Naive thymus-derived CD4-positive, alpha-beta T cell (primary cell): ENCODE measurements around the gene GNB5. TPM values are rescaled to one million over a fixed set of nuclear protein-coding genes. Genes with fewer than 3 reads are reported as not detected.

Experiments
- ATAC-seq: fragments of 150-1000 bp; cut with Tn5 transposase; 2 replicates; pipeline ENCODE4 v1.10.0; 2021; ENCODE audit warnings: mild to moderate bottlenecking, moderate library complexity
- CTCF ChIA-PET: fragments of 350-600 bp; sonication (Branson Sonifier 250); formaldehyde crosslinking; loops from one replicate; lab custom pipeline; 2021; ENCODE audit warnings: antibody characterized with exemption; lab: Charles Lee
- POLR2A ChIA-PET: fragments of 350-600 bp; sonication (Branson Sonifier 250); formaldehyde crosslinking; loops from one replicate; lab custom pipeline; 2021; ENCODE audit warnings: antibody characterized with exemption, inconsistent platforms; lab: Charles Lee
- DNase-seq, 9 donors: peaks; one replicate each; pipeline versions ENCODE4 v3.0.0 to v3.0.0-alpha.2; 2020 to 2022; ENCODE audit warnings: mixed read lengths in 1 of 9
- H3K27ac ChIP-seq: one replicate; pipeline ENCODE4 v1.7.0; 2013; ENCODE audit warnings: mild to moderate bottlenecking, low read depth, low read length, moderate library complexity
- H3K27me3 ChIP-seq, 2 donors: one replicate each; pipeline ENCODE4 v1.7.0; 2013; ENCODE audit warnings: low read length in 2 of 2, mild to moderate bottlenecking in 2 of 2, moderate library complexity in 2 of 2; ENCODE audit not compliant: control insufficient read depth in 2 of 2, insufficient read depth in 2 of 2
- H3K36me3 ChIP-seq, 3 experiments: 1 replicate in 2 of 3; 2 replicates in 1 of 3; pipeline ENCODE4 v1.7.0; 2013; ENCODE audit warnings: low read length in 3 of 3, mild to moderate bottlenecking in 3 of 3, moderate library complexity in 1 of 3; ENCODE audit not compliant: insufficient read depth in 3 of 3, control insufficient read depth in 2 of 3
- H3K4me1 ChIP-seq, 2 donors: one replicate each; pipeline ENCODE4 v1.7.0; 2013; ENCODE audit warnings: low read length in 2 of 2, mild to moderate bottlenecking in 2 of 2, moderate library complexity in 1 of 2; ENCODE audit not compliant: control insufficient read depth in 2 of 2, insufficient read depth in 2 of 2
- H3K4me3 ChIP-seq: 2 replicates; pipeline ENCODE4 v1.7.0; 2013; ENCODE audit warnings: mild to moderate bottlenecking, low read length
- H3K9me3 ChIP-seq, 3 experiments: 1 replicate in 2 of 3; 2 replicates in 1 of 3; pipeline ENCODE4 v1.7.0; 2013; ENCODE audit warnings: low read length in 3 of 3; ENCODE audit not compliant: control insufficient read depth in 2 of 3
- H3K27ac Mint-ChIP-seq, 9 donors: one replicate each; pipeline ENCODE4 v1.8.0; 2020 to 2022; ENCODE audit warnings: mixed read lengths in 9 of 9, mild to moderate bottlenecking in 8 of 9, moderate library complexity in 5 of 9, inconsistent platforms in 2 of 9
- H3K27me3 Mint-ChIP-seq, 5 donors: one replicate each; pipeline ENCODE4 v1.8.0; 2021 to 2022; ENCODE audit warnings: mixed read lengths in 5 of 5, mild to moderate bottlenecking in 1 of 5
- H3K36me3 Mint-ChIP-seq, 5 donors: one replicate each; pipeline ENCODE4 v1.8.0; 2020 to 2022; ENCODE audit warnings: mixed read lengths in 5 of 5, mild to moderate bottlenecking in 3 of 5, inconsistent platforms in 1 of 5
- H3K4me1 Mint-ChIP-seq, 7 donors: one replicate each; pipeline ENCODE4 v1.8.0; 2020 to 2022; ENCODE audit warnings: mixed read lengths in 7 of 7, mild to moderate bottlenecking in 3 of 7, inconsistent platforms in 1 of 7
- H3K4me3 Mint-ChIP-seq, 10 donors: one replicate each; pipeline ENCODE4 v1.8.0; 2020 to 2022; ENCODE audit warnings: mild to moderate bottlenecking in 10 of 10, mixed read lengths in 10 of 10, moderate library complexity in 6 of 10, inconsistent platforms in 2 of 10
- H3K9me3 Mint-ChIP-seq, 11 donors: one replicate each; pipeline ENCODE4 v1.8.0; 2020 to 2022; ENCODE audit warnings: mixed read lengths in 11 of 11, mild to moderate bottlenecking in 4 of 11, inconsistent platforms in 1 of 11, moderate library complexity in 1 of 11
- intact Hi-C, 2 donors: fragments of 100-400 bp; cut with micrococcal nuclease; formaldehyde crosslinking; loops; one replicate each; pipeline ENCODE4 v1.15.1; 2023
- polyA plus RNA-seq, 2 donors: library from polyadenylated mRNA; unstranded; fragments of 300-500 nt; fragmentation: Illumina TruSeq; gene quantifications; one replicate each; pipeline ENCODE4 v1.2.3, GENCODE V29; 2021
- total RNA-seq, 6 experiments: library from RNA in 5 of 6; stranded (reverse) in 5 of 6; gene quantifications; 1 replicate in 5 of 6; 2 replicates in 1 of 6; pipeline ENCODE4 v1.2.3 and lab custom pipeline; 2021 to 2026

Gene GNB5
- total and polyA plus RNA-seq, 7 experiments from 2014 or later = 35.1 to 80.0 (median 49.0) TPM

DNA sequence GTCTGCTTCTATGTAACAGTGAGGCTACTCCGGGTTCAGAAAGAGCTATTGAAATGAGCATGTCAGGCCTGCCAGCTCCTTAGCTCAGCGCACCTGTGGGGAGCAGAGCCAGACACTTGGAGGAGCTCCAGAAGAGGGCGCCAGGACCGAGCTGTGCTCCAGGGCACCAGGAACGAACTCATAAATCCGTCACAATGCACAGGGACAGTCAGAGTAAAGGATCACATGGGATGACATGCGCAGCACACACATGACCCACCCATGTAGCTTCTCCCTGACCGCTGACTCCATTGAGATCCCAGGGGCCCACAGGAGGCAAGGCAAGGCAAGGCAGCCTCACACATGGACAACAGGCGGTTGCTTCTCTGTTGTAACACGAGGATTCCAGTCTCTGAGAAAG lies 26.0 kb upstream of the GNB5 start:
- ATAC-seq (no peak), DNase-seq (no peak)
- H3K4me1 ChIP-seq = peaks cover 5 to 9% of the 10 kb centered on the region in 2 donors
- Mint-ChIP-seq H3K4me1 (peaks cover 9 to 28% (median 16%) of the 10 kb centered on the region in 7 donors), H3K9me3 (no peaks in the 10 kb centered on the region), H3K27ac (no peak overlapping the region), H3K36me3 (peaks cover 0 to 3% (median 0%) of the 10 kb centered on the region in 5 donors), H3K4me3 (no peak overlapping the region), H3K27me3 (no peaks in the 10 kb centered on the region)
- POLR2A ChIA-PET = interaction anchor here (0.8 to 1.9 kb wide), 4 partner anchors 10 to 38 kb away, joined by 3 to 9 read pairs (median 4); no protein-coding TSS in a partner anchor
- no peak overlapping the region for H3K27ac ChIP-seq
- H3K36me3 ChIP-seq = no peaks in the 10 kb centered on the region
- no peak overlapping the region for H3K4me3 ChIP-seq
- H3K27me3 ChIP-seq = no peaks in the 10 kb centered on the region
- CTCF ChIA-PET = interaction anchor here (0.7 to 1.7 kb wide), 5 partner anchors 8 to 131 kb away, joined by 3 to 13 read pairs (median 4); no protein-coding TSS in a partner anchor
- intact Hi-C loops = no loop called here
- no peaks in the 10 kb centered on the region for H3K9me3 ChIP-seq

DNA sequence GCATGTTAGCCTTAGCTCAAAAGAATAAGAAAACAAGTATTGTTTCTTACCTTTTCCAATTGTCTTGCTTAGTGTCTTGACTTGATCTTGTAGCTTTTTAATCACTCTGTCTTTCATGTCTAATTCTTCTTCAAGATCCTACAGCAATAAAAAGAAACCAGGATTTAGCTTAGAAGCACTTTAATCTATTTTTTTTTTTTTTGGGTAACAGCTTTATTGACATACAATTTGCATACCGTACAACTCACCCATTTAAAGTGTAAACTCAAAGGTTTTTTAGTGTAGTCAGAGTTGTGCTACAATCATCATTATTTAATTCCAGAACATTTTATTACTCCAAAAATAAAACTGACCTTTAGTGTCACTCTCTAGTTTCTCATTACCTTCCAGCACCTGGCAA lies 23.4 kb upstream of the GNB5 start:
- Mint-ChIP-seq H3K4me1 (peaks cover 0 to 12% (median 0%) of the 10 kb centered on the region in 7 donors), H3K36me3 (peaks cover 0 to 2% (median 0%) of the 10 kb centered on the region in 5 donors), H3K4me3 (no peak overlapping the region), H3K9me3 (no peaks in the 10 kb centered on the region), H3K27me3 (no peaks in the 10 kb centered on the region), H3K27ac (no peak overlapping the region)
- POLR2A ChIA-PET = no interaction called here
- DNase-seq (no peak), ATAC-seq (no peak)
- CTCF ChIA-PET = interaction anchor here (0.9 to 2.1 kb wide), 3 partner anchors 13 to 145 kb away, joined by 3 to 14 read pairs (median 4); no protein-coding TSS in a partner anchor
- Histone ChIP-seq H3K4me3 (no peak overlapping the region), H3K4me1 (peaks cover 0 to 5% of the 10 kb centered on the region in 2 donors), H3K27me3 (no peaks in the 10 kb centered on the region), H3K36me3 (no peaks in the 10 kb centered on the region), H3K27ac (no peak overlapping the region), H3K9me3 (no peaks in the 10 kb centered on the region)
- intact Hi-C loops = no loop called here

DNA sequence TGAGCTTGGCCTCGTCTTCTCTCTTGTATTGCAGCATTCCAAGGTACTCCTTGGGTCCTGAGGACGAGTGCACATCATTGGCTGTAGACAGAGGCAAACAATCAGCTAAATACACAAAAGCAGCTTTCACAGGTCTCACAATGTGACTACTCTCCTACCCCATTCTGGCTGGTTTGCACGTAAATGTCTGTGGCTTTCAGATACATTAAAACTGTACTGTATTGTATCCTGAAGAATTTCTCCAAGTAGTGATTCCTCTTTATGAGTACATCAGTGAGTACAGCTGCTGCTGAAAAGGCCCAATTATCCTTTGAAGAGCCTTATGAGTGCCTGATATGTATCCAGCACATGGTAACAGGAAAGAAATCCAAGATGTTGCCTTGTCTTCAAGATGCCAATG lies 22.0 kb upstream of the GNB5 start:
- ATAC-seq (no peak), DNase-seq (no peak)
- Mint-ChIP-seq H3K4me1 (peaks cover 0 to 9% (median 0%) of the 10 kb centered on the region in 7 donors), H3K27me3 (no peaks in the 10 kb centered on the region), H3K36me3 (no peaks in the 10 kb centered on the region), H3K27ac (no peak overlapping the region), H3K4me3 (no peak overlapping the region), H3K9me3 (no peaks in the 10 kb centered on the region)
- H3K36me3 ChIP-seq = no peaks in the 10 kb centered on the region
- H3K27ac ChIP-seq = no peak overlapping the region
- CTCF ChIA-PET = no interaction called here
- no peaks in the 10 kb centered on the region for H3K9me3 ChIP-seq
- no peak overlapping the region for H3K4me3 ChIP-seq
- H3K4me1 ChIP-seq = peaks cover 0 to 2% of the 10 kb centered on the region in 2 donors
- intact Hi-C loops = no loop called here
- H3K27me3 ChIP-seq = no peaks in the 10 kb centered on the region
- POLR2A ChIA-PET = interaction anchor here (1.2 kb wide), 1 partner anchor 8 kb away, joined by 3 read pairs; no protein-coding TSS in a partner anchor

DNA sequence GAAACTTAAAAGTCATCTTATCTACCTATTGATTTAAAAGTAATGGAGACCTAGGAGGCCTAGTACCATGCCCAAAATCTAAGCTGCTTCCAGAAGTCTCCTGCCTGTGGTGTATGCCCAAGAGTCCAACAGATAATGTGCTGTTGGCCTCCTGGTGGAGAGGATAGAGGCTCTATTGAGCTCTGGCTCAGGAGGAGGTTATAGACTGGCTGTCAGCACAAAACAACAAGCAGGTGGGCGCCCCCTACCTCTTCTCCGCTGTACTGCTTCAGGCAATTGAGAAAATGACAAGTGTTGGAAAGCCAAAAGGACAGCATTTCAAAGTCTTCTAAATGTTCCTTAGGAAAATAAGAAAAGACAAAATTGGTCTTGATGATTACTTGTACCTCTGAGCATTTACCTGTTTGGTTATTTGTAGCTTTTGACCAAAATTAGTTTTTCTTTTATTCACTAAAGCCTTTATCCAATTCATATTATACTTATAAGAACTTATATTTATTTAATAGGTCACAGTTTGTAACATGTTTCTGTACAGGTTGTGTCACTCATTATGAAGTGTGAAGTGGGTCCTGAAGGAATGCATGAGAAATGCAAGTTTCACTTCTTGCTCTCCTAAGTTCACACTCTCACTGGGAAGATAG lies 17.2 kb upstream of the GNB5 start:
- Mint-ChIP-seq H3K36me3 (peaks cover 0 to 5% (median 0%) of the 10 kb centered on the region in 5 donors), H3K9me3 (no peaks in the 10 kb centered on the region), H3K4me3 (no peak overlapping the region), H3K27ac (peak overlapping the region in 4 of 9 donors; percentile 4 to 77 (median 69)), H3K27me3 (no peaks in the 10 kb centered on the region), H3K4me1 (peaks cover 0 to 6% (median 0%) of the 10 kb centered on the region in 7 donors)
- ATAC-seq (peak; percentile 95), DNase-seq (peak; percentile 45 to 77 (median 70))
- no peaks in the 10 kb centered on the region for H3K4me1 ChIP-seq
- H3K4me3 ChIP-seq = no peak overlapping the region
- CTCF ChIA-PET = interaction anchor here (0.7 to 2.3 kb wide), 18 partner anchors 9 to 319 kb away, joined by 3 to 8 read pairs (median 4); partner anchors contain the start of gene GNB5
- H3K27ac ChIP-seq = no peak overlapping the region
- no peaks in the 10 kb centered on the region for H3K9me3 ChIP-seq
- intact Hi-C loops = loop anchor here (1.0 to 2.0 kb wide), 10 partner anchors 18 to 320 kb away; no protein-coding TSS in a partner anchor
- H3K27me3 ChIP-seq = no peaks in the 10 kb centered on the region
- no peaks in the 10 kb centered on the region for H3K36me3 ChIP-seq
- POLR2A ChIA-PET = interaction anchor here (0.6 to 1.1 kb wide), 3 partner anchors 13 to 179 kb away, joined by 3 read pairs; no protein-coding TSS in a partner anchor

DNA sequence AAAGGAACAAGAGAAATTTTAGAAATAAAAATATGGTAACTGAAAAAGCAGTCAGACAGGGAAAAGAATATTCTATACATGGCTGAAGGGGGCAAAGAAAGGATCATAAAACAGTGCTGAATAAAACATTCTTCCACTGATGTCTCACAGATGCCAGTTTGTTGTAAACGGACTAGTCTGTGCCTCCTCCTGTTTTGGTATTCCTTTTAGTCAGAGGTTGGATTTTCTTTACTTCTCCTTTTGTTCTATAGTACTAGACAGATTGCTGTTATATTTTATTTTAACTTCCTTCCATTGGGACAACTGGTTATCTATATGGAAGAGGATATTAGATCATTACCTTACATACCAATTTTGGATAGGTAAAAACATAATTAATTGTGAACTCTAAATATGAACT lies 16.0 kb upstream of the GNB5 start:
- no peaks in the 10 kb centered on the region for H3K4me1 ChIP-seq
- Mint-ChIP-seq H3K9me3 (no peaks in the 10 kb centered on the region), H3K27me3 (no peaks in the 10 kb centered on the region), H3K4me3 (no peak overlapping the region), H3K4me1 (peaks cover 0 to 6% (median 0%) of the 10 kb centered on the region in 7 donors), H3K27ac (no peak overlapping the region), H3K36me3 (peaks cover 0 to 5% (median 0%) of the 10 kb centered on the region in 5 donors)
- intact Hi-C loops = no loop called here
- no peaks in the 10 kb centered on the region for H3K27me3 ChIP-seq
- no peak overlapping the region for H3K27ac ChIP-seq
- ChIA-PET POLR2A (interaction anchor here (0.7 kb wide), 1 partner anchor 241 kb away, joined by 4 read pairs; no protein-coding TSS in a partner anchor), CTCF (interaction anchor here (0.7 to 2.3 kb wide), 3 partner anchors 29 to 127 kb away, joined by 3 to 8 read pairs (median 4); no protein-coding TSS in a partner anchor)
- ATAC-seq = no peak
- no peak for DNase-seq
- H3K36me3 ChIP-seq = no peaks in the 10 kb centered on the region
- no peaks in the 10 kb centered on the region for H3K9me3 ChIP-seq
- H3K4me3 ChIP-seq = no peak overlapping the region

DNA sequence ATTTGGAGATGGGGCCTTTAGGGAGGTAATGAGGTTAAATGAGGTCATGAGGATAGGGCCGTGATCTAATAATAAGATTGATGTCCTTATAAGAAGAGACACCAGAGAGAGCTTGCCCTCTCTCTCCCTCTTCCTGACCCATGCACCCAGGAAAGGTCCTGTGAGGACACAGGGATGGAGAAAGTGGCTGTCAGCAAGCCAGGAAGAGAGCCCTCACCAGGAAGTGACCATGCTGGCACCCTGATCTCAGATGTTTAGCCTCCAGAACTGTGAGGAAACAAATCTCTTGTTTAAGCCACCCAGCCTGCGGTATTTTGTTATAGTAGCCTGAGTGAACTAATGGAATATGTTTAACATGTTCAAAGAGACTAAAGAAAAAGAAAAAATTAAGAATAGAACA lies 15.3 kb upstream of the GNB5 start:
- Histone ChIP-seq H3K4me1 (no peaks in the 10 kb centered on the region), H3K36me3 (no peaks in the 10 kb centered on the region), H3K27me3 (no peaks in the 10 kb centered on the region), H3K9me3 (no peaks in the 10 kb centered on the region), H3K4me3 (no peak overlapping the region), H3K27ac (no peak overlapping the region)
- Mint-ChIP-seq H3K27me3 (no peaks in the 10 kb centered on the region), H3K9me3 (no peaks in the 10 kb centered on the region), H3K4me1 (peaks cover 0 to 6% (median 0%) of the 10 kb centered on the region in 7 donors), H3K27ac (peak overlapping the region in 1 of 9 donors; percentile 41), H3K36me3 (peaks cover 0 to 5% (median 0%) of the 10 kb centered on the region in 5 donors), H3K4me3 (no peak overlapping the region)
- POLR2A ChIA-PET = interaction anchor here (0.7 to 1.1 kb wide), 2 partner anchors 22 to 241 kb away, joined by 3 to 4 read pairs; no protein-coding TSS in a partner anchor
- DNase-seq (no peak), ATAC-seq (no peak)
- CTCF ChIA-PET = interaction anchor here (1.3 kb wide), 1 partner anchor 21 kb away, joined by 3 read pairs; no protein-coding TSS in a partner anchor
- intact Hi-C loops = no loop called here
